GM21825 (cell line): ENCODE results near the gene RNASE7.

Experiments
- ATAC-seq: cut with Tn5 transposase; IDR thresholded peaks from one replicate; pipeline ENCODE4 v1.9.1; 2021; ENCODE audit warnings: mild to moderate bottlenecking, moderate library complexity; ENCODE audit not compliant: unreplicated experiment

RNASE7 gene

GRCh38 chr14:21066882-21067502, 24.8 kb downstream of the RNASE7 start:
- ATAC-seq, result no peak

- ATAC-seq, result no peak
These were observed 26.6 kb downstream of the RNASE7 start for GRCh38 chr14:21068521-21069387.

- ATAC-seq, result no peak
These were observed 27.4 kb downstream of the RNASE7 start for GRCh38 chr14:21069388-21070082.

GRCh38 chr14:21070083-21070609, 28.0 kb downstream of the RNASE7 start, which contains the start of gene ARHGEF40:
Gene ARHGEF40, plus strand, starts transcription at chr14:21070304. Its CDS starts 93 bp downstream, at chr14:21070397.
- ATAC-seq, result no peak

- peak; percentile 10 for ATAC-seq
These were observed 28.6 kb downstream of the RNASE7 start for GRCh38 chr14:21070610-21071224.

GRCh38 chr14:21071225-21072030, 29.3 kb downstream of the RNASE7 start:
- peak; percentile 81 for ATAC-seq

- ATAC-seq, result no peak
These were observed 29.9 kb downstream of the RNASE7 start for GRCh38 chr14:21072031-21072473.

- ATAC-seq, result no peak
These were observed 30.7 kb downstream of the RNASE7 start for GRCh38 chr14:21072781-21073339.

- no peak for ATAC-seq
These were observed 31.8 kb downstream of the RNASE7 start for GRCh38 chr14:21073921-21074320.

GRCh38 chr14:21074398-21075272, 32.5 kb downstream of the RNASE7 start:
- ATAC-seq, result no peak

GRCh38 chr14:21075719-21076437, 33.7 kb downstream of the RNASE7 start:
- ATAC-seq, result no peak

- no peak for ATAC-seq
These were observed 35.5 kb downstream of the RNASE7 start for GRCh38 chr14:21077672-21078071.

- no peak for ATAC-seq
These were observed 36.1 kb downstream of the RNASE7 start for GRCh38 chr14:21078287-21078686.

- no peak for ATAC-seq
These were observed 36.6 kb downstream of the RNASE7 start for GRCh38 chr14:21078726-21079125.

GRCh38 chr14:21081521-21082142, 39.5 kb downstream of the RNASE7 start:
- ATAC-seq, result no peak

- ATAC-seq, result no peak
These were observed 41.6 kb downstream of the RNASE7 start for GRCh38 chr14:21083565-21084325.

- ATAC-seq, result no peak
These were observed 42.2 kb downstream of the RNASE7 start for GRCh38 chr14:21084396-21084795.
